IPS-18c (cell line): ENCODE results near the gene GPR55.
"Not testable (repeated sequence)": the region's sequence is repeated elsewhere in the genome, so short reads cannot be mapped to it uniquely, and the experiment has no call there.

Experiments used
- H3K4me3 ChIP-seq: 2 replicates; pipeline ENCODE4 v1.7.0; 2013; ENCODE audit warnings: low read depth, mild to moderate bottlenecking, low read length, moderate library complexity; ENCODE audit not compliant: insufficient read depth
- H3K9me3 ChIP-seq: one replicate; pipeline ENCODE4 v1.6.1; 2013; ENCODE audit warnings: mild to moderate bottlenecking, low read length, moderate library complexity; ENCODE audit not compliant: control insufficient read depth, insufficient read depth

The GPR55 gene, protein sequence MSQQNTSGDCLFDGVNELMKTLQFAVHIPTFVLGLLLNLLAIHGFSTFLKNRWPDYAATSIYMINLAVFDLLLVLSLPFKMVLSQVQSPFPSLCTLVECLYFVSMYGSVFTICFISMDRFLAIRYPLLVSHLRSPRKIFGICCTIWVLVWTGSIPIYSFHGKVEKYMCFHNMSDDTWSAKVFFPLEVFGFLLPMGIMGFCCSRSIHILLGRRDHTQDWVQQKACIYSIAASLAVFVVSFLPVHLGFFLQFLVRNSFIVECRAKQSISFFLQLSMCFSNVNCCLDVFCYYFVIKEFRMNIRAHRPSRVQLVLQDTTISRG

GRCh38 chr2:230924470-230925341 lies at the start of gene GPR55:
Gene GPR55, minus strand, starts transcription at chr2:230925242. Its CDS starts 14,280 bp downstream, at chr2:230910962.
- Histone ChIP-seq H3K9me3 (no peaks in the 10 kb centered on the region), H3K4me3 (no peak within 1 kb of the TSS)

DNA sequence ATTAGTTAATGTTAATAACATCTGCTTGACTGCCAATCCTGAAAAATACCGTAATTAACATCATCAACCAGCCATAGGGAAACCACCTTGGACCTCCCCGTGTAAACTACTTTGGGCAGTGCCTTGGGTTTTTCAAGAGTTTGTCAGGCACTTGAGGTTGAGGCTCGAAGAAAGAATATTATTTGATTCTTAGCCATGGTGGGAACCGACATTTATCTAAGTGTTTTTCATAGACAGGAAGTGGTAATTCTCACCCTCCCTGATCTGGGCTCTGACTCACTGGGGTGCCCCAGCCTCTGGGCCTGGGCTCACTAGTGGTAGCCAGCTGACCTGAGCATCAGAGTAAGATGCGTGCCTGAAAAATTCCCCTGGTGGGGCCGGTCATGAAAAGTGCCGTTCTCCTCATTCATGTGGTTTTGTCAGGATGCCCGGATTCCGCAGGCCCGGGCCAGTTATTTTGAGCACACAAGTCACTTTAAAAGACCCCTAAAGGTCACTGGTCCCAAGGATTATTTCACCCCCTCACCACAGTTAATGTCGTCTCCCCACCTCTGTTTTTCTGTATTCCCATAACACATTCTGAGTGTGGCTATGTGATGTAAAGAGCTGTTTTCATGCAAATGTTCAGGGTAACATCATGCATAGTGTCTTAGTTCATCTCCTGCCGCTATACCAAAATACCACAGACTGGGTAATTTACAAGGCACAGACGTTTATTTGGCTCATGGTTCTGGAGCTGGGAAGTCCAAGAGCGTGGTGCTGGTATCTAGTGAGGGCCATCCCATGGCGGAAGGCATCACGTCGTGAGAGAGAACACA lies 49.3 kb upstream of the GPR55 start:
- Histone ChIP-seq H3K4me3 (no peak overlapping the region), H3K9me3 (no peaks in the 10 kb centered on the region)

DNA sequence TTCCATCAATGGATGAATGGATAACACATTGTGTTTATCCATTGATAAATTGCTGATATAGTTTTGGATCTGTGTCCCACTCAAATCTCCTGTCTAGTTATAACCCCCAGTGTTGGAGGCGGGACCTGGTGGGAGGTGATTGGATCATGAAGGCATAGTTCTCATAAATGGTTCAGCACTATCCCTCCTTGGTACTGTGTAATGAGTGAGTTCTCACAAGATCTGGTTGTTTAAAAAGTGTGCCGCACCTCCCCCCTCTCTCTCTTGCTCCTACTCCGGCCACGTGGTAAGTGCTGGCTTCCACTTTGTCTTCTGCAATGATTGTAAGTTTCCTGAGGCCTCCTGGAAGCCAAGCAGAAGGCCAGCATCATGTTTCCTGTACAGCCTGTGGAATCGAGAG lies 47.0 kb upstream of the GPR55 start:
- no peaks in the 10 kb centered on the region for H3K9me3 ChIP-seq
- no peak overlapping the region for H3K4me3 ChIP-seq

DNA sequence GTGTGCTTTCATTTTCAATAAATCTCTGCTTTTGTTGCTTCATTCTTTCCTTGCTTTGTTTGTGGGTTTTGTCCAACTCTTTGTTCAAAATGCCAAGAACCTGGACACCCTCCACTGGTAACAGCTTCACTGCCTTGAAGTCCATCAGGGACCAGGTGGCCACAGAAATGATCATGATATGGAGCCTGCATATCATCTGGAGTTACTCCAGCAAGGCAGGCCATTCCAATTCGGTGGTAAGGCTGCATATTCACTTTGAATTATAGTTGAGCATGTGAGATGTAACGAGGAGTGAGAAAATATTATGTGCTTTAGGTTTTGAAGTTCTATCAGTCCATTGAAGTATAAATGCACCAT lies 44.6 kb upstream of the GPR55 start:
- Histone ChIP-seq H3K9me3 (no peaks in the 10 kb centered on the region), H3K4me3 (no peak overlapping the region)

GRCh38 chr2:230968921-230969658 lies 44.0 kb upstream of the GPR55 start:
- no peak overlapping the region for H3K4me3 ChIP-seq

GRCh38 chr2:230968314-230968713 lies 43.3 kb upstream of the GPR55 start:
- not testable (repeated sequence) for H3K9me3 ChIP-seq, H3K4me3 ChIP-seq

More at GRCh38 chr2:230968921-230969658, 44.0 kb upstream of the GPR55 start:
- H3K9me3 ChIP-seq: no peaks in the 10 kb centered on the region

GRCh38 chr2:230967113-230967512 lies 42.1 kb upstream of the GPR55 start:
- Histone ChIP-seq H3K4me3 (no peak overlapping the region), H3K9me3 (no peaks in the 10 kb centered on the region)

- H3K4me3 ChIP-seq: no peak overlapping the region
Observed at GRCh38 chr2:230964136-230964730, 39.2 kb upstream of the GPR55 start.

DNA sequence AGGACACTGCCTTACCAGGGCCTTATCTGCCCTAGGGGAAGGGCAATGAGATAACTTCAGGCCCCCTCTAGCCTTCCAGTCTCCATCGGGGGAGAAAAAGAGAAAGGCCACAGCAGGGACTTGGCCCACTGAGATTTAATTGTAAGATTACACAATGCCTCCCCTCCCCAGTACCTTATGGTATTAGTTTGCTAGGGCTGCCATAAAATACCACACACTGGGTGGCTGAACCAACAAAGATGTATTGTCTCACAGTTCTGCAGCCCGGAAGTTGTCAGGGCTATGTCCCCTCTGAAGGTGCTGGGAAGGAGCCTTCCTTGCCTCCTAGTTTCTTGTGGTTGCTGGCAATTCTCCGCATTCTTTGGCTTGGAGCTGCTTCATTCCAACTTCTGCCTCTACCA lies 36.0 kb upstream of the GPR55 start:
- H3K4me3 ChIP-seq: no peak overlapping the region
- no peaks in the 10 kb centered on the region for H3K9me3 ChIP-seq

More at GRCh38 chr2:230964136-230964730, 39.2 kb upstream of the GPR55 start:
- no peaks in the 10 kb centered on the region for H3K9me3 ChIP-seq

DNA sequence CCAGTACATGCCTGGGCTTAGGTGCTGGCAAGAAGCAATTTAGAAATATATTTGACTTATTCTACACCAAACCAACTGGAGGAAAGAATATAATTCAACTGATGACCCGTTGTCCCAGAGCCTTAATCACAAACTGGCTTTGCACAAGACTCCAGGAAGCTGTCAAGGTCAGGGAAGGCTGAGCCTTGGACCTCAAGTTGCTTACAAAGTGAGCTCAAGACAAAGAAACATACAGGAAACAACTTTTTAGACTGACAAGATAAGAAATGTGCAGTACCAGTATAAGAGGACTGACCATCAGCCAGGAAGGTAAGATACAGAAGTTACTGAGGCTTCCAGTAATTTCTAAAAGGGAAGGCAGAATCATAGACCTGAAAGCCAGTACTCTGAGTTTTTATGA lies 35.0 kb upstream of the GPR55 start:
- no peaks in the 10 kb centered on the region for H3K9me3 ChIP-seq
- no peak overlapping the region for H3K4me3 ChIP-seq

GRCh38 chr2:230958820-230959756 lies 34.0 kb upstream of the GPR55 start:
- H3K9me3 ChIP-seq: no peaks in the 10 kb centered on the region
- no peak overlapping the region for H3K4me3 ChIP-seq

DNA sequence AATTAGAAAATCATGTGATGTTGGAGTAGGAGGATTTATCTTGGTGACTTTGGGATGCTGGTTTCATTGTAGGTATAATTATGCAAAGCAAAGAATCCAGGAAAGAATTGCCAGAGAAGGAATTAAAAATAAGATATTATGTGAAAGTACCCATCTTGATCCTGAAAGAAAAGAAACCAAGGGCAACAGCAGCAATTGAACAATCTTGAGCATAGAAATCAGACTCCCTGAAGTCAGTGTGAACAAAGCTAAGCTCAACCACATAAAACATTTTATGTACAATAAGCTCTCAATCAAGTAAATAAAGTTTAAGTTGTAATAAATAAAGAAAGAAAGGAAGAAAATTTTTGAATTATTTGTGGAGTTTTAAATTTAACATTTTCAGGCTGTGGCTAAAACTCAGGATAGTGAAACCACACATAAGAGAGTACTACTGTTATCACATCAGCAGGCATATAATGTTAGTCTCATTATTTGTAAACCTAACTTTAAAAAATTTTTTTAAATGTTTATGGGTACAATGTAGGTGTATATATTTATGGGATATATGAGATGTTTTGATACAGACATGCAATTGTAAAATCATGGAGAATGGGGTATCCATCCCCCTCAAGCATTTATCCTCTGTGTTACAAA lies 32.8 kb upstream of the GPR55 start:
- H3K4me3 ChIP-seq: peak overlapping the region; percentile 51; the same call in 1 of the 2 replicates
- peaks cover 4% of the 10 kb centered on the region for H3K9me3 ChIP-seq

- peak overlapping the region; percentile 51 for H3K4me3 ChIP-seq
Observed at GRCh38 chr2:230956827-230957755, 32.0 kb upstream of the GPR55 start.

GRCh38 chr2:230955163-230955737 lies 30.2 kb upstream of the GPR55 start:
- peaks cover 4% of the 10 kb centered on the region for H3K9me3 ChIP-seq
- H3K4me3 ChIP-seq: no peak overlapping the region

More at GRCh38 chr2:230956827-230957755, 32.0 kb upstream of the GPR55 start:
- peaks cover 4% of the 10 kb centered on the region for H3K9me3 ChIP-seq
